Ishikawa (cell line): ENCODE measurements around the gene RTF1.
A peak's percentile ranks its signal among the peaks of the same experiment; 100 is the strongest.

ENCODE experiments used
- CEBPB ChIP-seq: IDR thresholded peaks from 2 replicates; pipeline ENCODE4 v1.6.1; 2012
- CREB1 ChIP-seq: IDR thresholded peaks from 2 replicates; pipeline ENCODE4 v1.6.1; 2012; ENCODE audit warnings: low read depth
- EGR1 ChIP-seq: IDR thresholded peaks from 2 replicates; pipeline ENCODE4 v1.6.1; 2012
- EP300 ChIP-seq: IDR thresholded peaks from 2 replicates; pipeline ENCODE4 v1.6.1; 2012; ENCODE audit warnings: borderline replicate concordance
- FOXM1 ChIP-seq: IDR thresholded peaks from 2 replicates; pipeline ENCODE4 v1.6.1; 2012; ENCODE audit warnings: low read depth, borderline replicate concordance
- MAX ChIP-seq: IDR thresholded peaks from 2 replicates; pipeline ENCODE4 v1.6.1; 2012
- NFIC ChIP-seq: IDR thresholded peaks from 2 replicates; pipeline ENCODE4 v1.6.1; 2012
- RAD21 ChIP-seq: IDR thresholded peaks from 2 replicates; pipeline ENCODE4 v1.6.1; 2012; ENCODE audit warnings: low read depth
- REST ChIP-seq: IDR thresholded peaks from 2 replicates; pipeline ENCODE4 v1.6.1; 2012; ENCODE audit warnings: low read depth, mild to moderate bottlenecking
- TAF1 ChIP-seq: IDR thresholded peaks from 2 replicates; pipeline ENCODE4 v1.6.1; 2012; ENCODE audit warnings: low read depth, mild to moderate bottlenecking
- TCF12 ChIP-seq: IDR thresholded peaks from 2 replicates; pipeline ENCODE4 v1.6.1; 2012; ENCODE audit warnings: low read depth
- TEAD4 ChIP-seq: IDR thresholded peaks from 2 replicates; pipeline ENCODE4 v1.6.1; 2012
- USF1 ChIP-seq: IDR thresholded peaks from 2 replicates; pipeline ENCODE4 v1.6.1; 2012
- YY1 ChIP-seq: IDR thresholded peaks from 2 replicates; pipeline ENCODE4 v1.6.1; 2012; ENCODE audit warnings: low read depth
- ZBTB7A ChIP-seq: IDR thresholded peaks from 2 replicates; pipeline ENCODE4 v1.6.1; 2012; ENCODE audit warnings: low read depth

Gene RTF1

GRCh38 chr15:41511899-41512369 lies 95.0 kb downstream of the RTF1 start:
- TF ChIP-seq TAF1 (no peak), CREB1 (no peak), USF1 (no peak), EP300 (no peak), YY1 (no peak), CEBPB (no peak), NFIC (no peak), REST (no peak)

DNA sequence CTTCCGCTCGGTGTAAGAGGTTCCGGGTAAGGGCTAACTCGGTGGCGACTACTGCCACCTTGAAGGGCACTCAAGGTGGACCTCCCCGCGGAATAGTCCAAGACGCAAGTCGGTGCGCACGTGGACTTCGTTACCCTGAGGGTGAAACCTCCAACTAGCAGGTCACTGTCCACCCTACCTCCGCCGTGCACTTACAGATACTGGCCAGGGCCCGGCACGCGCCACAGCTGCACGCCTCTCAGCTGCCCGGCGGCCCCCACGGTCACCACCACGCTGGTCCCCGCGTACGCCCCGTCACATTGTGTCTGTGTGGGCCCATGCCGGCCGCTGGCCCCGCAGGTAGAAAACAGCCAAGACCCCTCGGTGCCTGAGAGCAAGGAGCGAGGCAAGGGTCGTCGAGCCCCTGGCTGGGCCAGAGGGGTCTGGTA lies 95.6 kb downstream of the RTF1 start:
- TF ChIP-seq MAX (no peak), CEBPB (no peak), RAD21 (no peak), FOXM1 (no peak), TEAD4 (no peak), TAF1 (no peak), ZBTB7A (no peak), CREB1 (no peak), REST (no peak), EGR1 (no peak), NFIC (no peak), EP300 (no peak)

DNA sequence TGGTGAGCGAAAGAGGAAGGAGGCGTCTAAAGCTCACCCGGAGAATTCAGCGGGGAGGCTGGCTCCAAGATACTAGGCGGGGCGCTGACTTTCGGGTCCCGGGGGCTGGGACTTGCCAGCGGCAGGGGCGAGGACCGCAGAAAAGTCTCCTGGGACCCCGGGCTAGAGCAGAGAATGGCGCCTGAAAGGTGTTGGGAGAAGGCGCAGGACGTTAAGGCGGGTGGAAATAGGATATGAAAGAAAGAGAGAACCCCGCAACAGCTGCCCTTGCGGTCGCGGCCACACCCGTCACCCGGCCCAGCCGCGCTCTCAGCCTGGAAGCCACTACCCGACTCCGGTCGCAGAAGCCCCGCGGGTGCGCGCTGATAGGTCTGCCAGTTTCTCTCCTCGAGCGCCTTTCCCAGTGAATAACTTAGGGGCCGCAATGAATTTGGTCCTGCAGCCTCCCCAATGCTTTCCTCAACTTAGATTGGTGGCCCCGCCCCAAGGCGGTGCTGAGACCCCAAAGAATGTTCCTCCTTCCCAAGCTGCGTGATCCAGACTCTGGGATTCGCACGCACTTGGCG lies 96.1 kb downstream of the RTF1 start:
- TF ChIP-seq TEAD4 (no peak), NFIC (no peak), TAF1 (no peak), CEBPB (no peak), EGR1 (no peak), TCF12 (no peak), FOXM1 (no peak), RAD21 (no peak), YY1 (no peak), USF1 (no peak), MAX (no peak), EP300 (no peak), CREB1 (no peak), REST (no peak), ZBTB7A (no peak)

- no peak for TF ChIP-seq REST
- 0 out of 2 replicates have a peak, but pooled peaks have one; percentile 22 for TF ChIP-seq MAX
- TF ChIP-seq RAD21, result no peak
- TF ChIP-seq EGR1, result no peak
Observed at GRCh38 chr15:41513506-41514227, 96.8 kb downstream of the RTF1 start, which contains the start of gene LTK. Gene LTK, minus strand, starts transcription at chr15:41513827. Its CDS starts 118 bp downstream, at chr15:41513709.
